Rectal smooth muscle tissue (tissue), 1 donor: ENCODE results near the gene EMC10.
"Not testable (repeated sequence)": the region's sequence is repeated elsewhere in the genome, so short reads cannot be mapped to it uniquely, and the experiment has no call there.

Experiments
- H3K27ac ChIP-seq: one replicate; pipeline ENCODE4 v1.7.0; 2013; ENCODE audit warnings: low read depth, low read length, inconsistent platforms
- H3K27me3 ChIP-seq: one replicate; pipeline ENCODE4 v1.7.0; 2013; ENCODE audit warnings: low read length; ENCODE audit not compliant: control insufficient read depth, insufficient read depth
- H3K36me3 ChIP-seq: one replicate; pipeline ENCODE4 v1.7.0; 2013; ENCODE audit warnings: low read length; ENCODE audit not compliant: control insufficient read depth, insufficient read depth
- H3K4me1 ChIP-seq: one replicate; pipeline ENCODE4 v1.7.0; 2013; ENCODE audit warnings: low read length; ENCODE audit not compliant: control insufficient read depth, insufficient read depth
- H3K4me3 ChIP-seq: one replicate; pipeline ENCODE4 v1.7.0; 2013; ENCODE audit warnings: low read length
- H3K9ac ChIP-seq: one replicate; pipeline ENCODE4 v1.7.0; 2013; ENCODE audit warnings: low read length

The EMC10 gene

GRCh38 chr19:50516964-50517703 lies 40.8 kb downstream of the EMC10 start:
- Histone ChIP-seq H3K4me3 (no peak overlapping the region), H3K27me3 (peaks cover 7% of the 10 kb centered on the region), H3K27ac (no peak overlapping the region), H3K4me1 (no peaks in the 10 kb centered on the region), H3K9ac (no peak overlapping the region), H3K36me3 (no peaks in the 10 kb centered on the region)

GRCh38 chr19:50517704-50518075 lies 41.4 kb downstream of the EMC10 start:
- no peak overlapping the region for H3K27ac ChIP-seq
- no peaks in the 10 kb centered on the region for H3K36me3 ChIP-seq
- H3K4me3 ChIP-seq = no peak overlapping the region
- no peak overlapping the region for H3K9ac ChIP-seq
- H3K4me1 ChIP-seq = no peaks in the 10 kb centered on the region
- H3K27me3 ChIP-seq = peaks cover 7% of the 10 kb centered on the region

- Histone ChIP-seq H3K36me3 (no peaks in the 10 kb centered on the region), H3K27me3 (peaks cover 7% of the 10 kb centered on the region), H3K27ac (no peak overlapping the region)
Measured at GRCh38 chr19:50518091-50519005, 42.0 kb downstream of the EMC10 start.

GRCh38 chr19:50519006-50519575 lies 42.8 kb downstream of the EMC10 start:
- no peaks in the 10 kb centered on the region for H3K4me1 ChIP-seq
- H3K4me3 ChIP-seq = no peak overlapping the region
- peaks cover 7% of the 10 kb centered on the region for H3K27me3 ChIP-seq
- no peak overlapping the region for H3K9ac ChIP-seq
- no peak overlapping the region for H3K27ac ChIP-seq
- no peaks in the 10 kb centered on the region for H3K36me3 ChIP-seq

More at GRCh38 chr19:50518091-50519005, 42.0 kb downstream of the EMC10 start:
- Histone ChIP-seq H3K9ac (no peak overlapping the region), H3K4me1 (no peaks in the 10 kb centered on the region), H3K4me3 (no peak overlapping the region)

- H3K36me3 ChIP-seq = no peaks in the 10 kb centered on the region
- H3K4me1 ChIP-seq = no peaks in the 10 kb centered on the region
- no peak overlapping the region for H3K27ac ChIP-seq
- no peak overlapping the region for H3K4me3 ChIP-seq
- peaks cover 1% of the 10 kb centered on the region for H3K27me3 ChIP-seq
- no peak overlapping the region for H3K9ac ChIP-seq
Measured at GRCh38 chr19:50520822-50521465, 44.6 kb downstream of the EMC10 start.

- H3K27me3 ChIP-seq = peaks cover 3% of the 10 kb centered on the region
- no peak overlapping the region for H3K4me3 ChIP-seq
- H3K27ac ChIP-seq = no peak overlapping the region
- no peak overlapping the region for H3K9ac ChIP-seq
- H3K4me1 ChIP-seq = no peaks in the 10 kb centered on the region
- no peaks in the 10 kb centered on the region for H3K36me3 ChIP-seq
Measured at GRCh38 chr19:50522881-50523280, 46.6 kb downstream of the EMC10 start.

- H3K36me3 ChIP-seq, H3K27ac ChIP-seq, H3K4me1 ChIP-seq, H3K27me3 ChIP-seq, H3K9ac ChIP-seq, H3K4me3 ChIP-seq: not testable (repeated sequence)
Measured at GRCh38 chr19:50528052-50528451, 51.7 kb downstream of the EMC10 start.

GRCh38 chr19:50531171-50531612 lies 54.9 kb downstream of the EMC10 start:
- no peak overlapping the region for H3K9ac ChIP-seq
- no peak overlapping the region for H3K4me3 ChIP-seq
- H3K27me3 ChIP-seq = no peaks in the 10 kb centered on the region
- no peak overlapping the region for H3K27ac ChIP-seq
- H3K36me3 ChIP-seq = no peaks in the 10 kb centered on the region
- no peaks in the 10 kb centered on the region for H3K4me1 ChIP-seq

GRCh38 chr19:50532952-50533351 lies 56.6 kb downstream of the EMC10 start:
- no peak overlapping the region for H3K9ac ChIP-seq
- H3K27me3 ChIP-seq = no peaks in the 10 kb centered on the region
- H3K36me3 ChIP-seq = no peaks in the 10 kb centered on the region
- no peak overlapping the region for H3K27ac ChIP-seq
- H3K4me3 ChIP-seq = no peak overlapping the region
- H3K4me1 ChIP-seq = no peaks in the 10 kb centered on the region

GRCh38 chr19:50534478-50534877 lies 58.2 kb downstream of the EMC10 start:
- H3K4me1 ChIP-seq = no peaks in the 10 kb centered on the region
- H3K9ac ChIP-seq = no peak overlapping the region
- no peaks in the 10 kb centered on the region for H3K36me3 ChIP-seq
- H3K4me3 ChIP-seq = no peak overlapping the region
- no peak overlapping the region for H3K27ac ChIP-seq
- no peaks in the 10 kb centered on the region for H3K27me3 ChIP-seq

- Histone ChIP-seq H3K9ac (no peak overlapping the region), H3K27me3 (no peaks in the 10 kb centered on the region), H3K27ac (no peak overlapping the region), H3K36me3 (no peaks in the 10 kb centered on the region), H3K4me1 (no peaks in the 10 kb centered on the region), H3K4me3 (no peak overlapping the region)
Measured at GRCh38 chr19:50535672-50536187, 59.4 kb downstream of the EMC10 start.
